Dorsolateral prefrontal cortex (tissue), 118 donors: ENCODE data around the gene KLK6. TPM values are rescaled to one million over a fixed set of nuclear protein-coding genes. Genes with fewer than 3 reads are reported as not detected.

ENCODE experiments used
- total RNA-seq, 120 experiments: library from RNA; stranded (reverse); gene quantifications; one replicate each; pipeline versions ENCODE4 v1.2.3 to v1.2.4, GENCODE V29; 2022

The KLK6 gene
- total RNA-seq, 120 experiments from 2014 or later: 4.5 to 252 (median 44.7) TPM

Other genes with a start within 250 kb of the KLK6 start
- 100 to 1,000 TPM in 111 of 120 experiments, 10 to 100 TPM in 9; 40.4 to 290 (median 155) TPM for gene SHANK1, start 249.8 kb downstream of the KLK6 start, total RNA-seq
- 10 to 100 TPM in 2 of 120 experiments, 1 to 10 TPM in 118; 3.2 to 10.3 (median 6.5) TPM for gene CLEC11A, start 246.2 kb downstream of the KLK6 start, total RNA-seq
- not detected for gene GPR32, start 199.1 kb downstream of the KLK6 start, total RNA-seq
- not detected for gene ACP4, start 179.2 kb downstream of the KLK6 start, total RNA-seq
- under 1 TPM in 6 of 120 experiments, not detected in 114; 0.52 to 0.88 (median 0.76) TPM for gene KLK1, start 145.8 kb downstream of the KLK6 start, total RNA-seq
- not detected for gene KLK15, start 136.0 kb downstream of the KLK6 start, total RNA-seq
- under 1 TPM in 3 of 120 experiments, not detected in 117; 0.34 to 0.56 (median 0.44) TPM for gene KLK3, start 114.7 kb downstream of the KLK6 start, total RNA-seq
- gene KLK2, start 96.2 kb downstream of the KLK6 start, total RNA-seq: 1 to 10 TPM in 1 of 120 experiments, under 1 TPM in 7, not detected in 112; 0.17 to 1.5 (median 0.57) TPM
- gene KLK4, start 58.2 kb downstream of the KLK6 start, total RNA-seq: 1 to 10 TPM in 5 of 120 experiments, under 1 TPM in 6, not detected in 109; 0.38 to 1.4 (median 0.79) TPM
- gene KLK5, start 16.6 kb downstream of the KLK6 start, total RNA-seq: 1 to 10 TPM in 69 of 120 experiments, under 1 TPM in 34, not detected in 17; 0.29 to 4.5 (median 1.5) TPM
- 10 to 100 TPM in 67 of 120 experiments, 1 to 10 TPM in 53; 2.0 to 32.7 (median 10.5) TPM for gene KLK7, start 14.3 kb upstream of the KLK6 start, total RNA-seq
- 1 to 10 TPM in 4 of 120 experiments, not detected in 116; 1.5 to 3.0 (median 1.7) TPM for gene KLK8, start 32.0 kb upstream of the KLK6 start, total RNA-seq
- gene KLK10, start 50.1 kb upstream of the KLK6 start, total RNA-seq: 1 to 10 TPM in 60 of 120 experiments, under 1 TPM in 50, not detected in 10; 0.24 to 3.6 (median 1.1) TPM
- not detected for gene KLK11, start 57.0 kb upstream of the KLK6 start, total RNA-seq
- gene KLK12, start 65.4 kb upstream of the KLK6 start, total RNA-seq: not detected
- gene KLK13, start 95.5 kb upstream of the KLK6 start, total RNA-seq: under 1 TPM in 1 of 120 experiments, not detected in 119; 0.39 TPM
- 1 to 10 TPM in 78 of 120 experiments, under 1 TPM in 30, not detected in 12; 0.42 to 4.0 (median 1.3) TPM for gene KLK14, start 113.3 kb upstream of the KLK6 start, total RNA-seq
- gene CTU1, start 138.8 kb upstream of the KLK6 start, total RNA-seq: 10 to 100 TPM in 11 of 120 experiments, 1 to 10 TPM in 109; 4.6 to 14.6 (median 7.5) TPM
- gene SIGLEC9, start 155.3 kb upstream of the KLK6 start, total RNA-seq: 10 to 100 TPM in 6 of 120 experiments, 1 to 10 TPM in 101, under 1 TPM in 12, not detected in 1; 0.52 to 16.8 (median 3.1) TPM
- 1 to 10 TPM in 54 of 120 experiments, under 1 TPM in 34, not detected in 32; 0.30 to 7.9 (median 1.2) TPM for gene SIGLEC7, start 172.7 kb upstream of the KLK6 start, total RNA-seq